NCI-H524 treated with DMSO at 0.1 percent for 48 hours (cell line): ENCODE data around the gene CKLF.
"Not testable (repeated sequence)": the region's sequence is repeated elsewhere in the genome, so short reads cannot be mapped to it uniquely, and the experiment has no call there.

Experiments
- DNase-seq: peaks from one replicate; lab custom pipeline; 2025; lab: John Stamatoyannopoulos, UW

The CKLF gene

GRCh38 chr16:66569131-66569530, 16.8 kb downstream of the CKLF start:
- DNase-seq, result no peak

GRCh38 chr16:66569827-66570405, 17.5 kb downstream of the CKLF start:
- no peak for DNase-seq

- DNase-seq, result no peak
These were observed 20.0 kb downstream of the CKLF start for GRCh38 chr16:66572356-66572755.

- DNase-seq, result no peak
These were observed 21.7 kb downstream of the CKLF start for GRCh38 chr16:66574081-66574480.

- DNase-seq, result no peak
These were observed 22.2 kb downstream of the CKLF start for GRCh38 chr16:66574531-66574930.

- no peak for DNase-seq
These were observed 22.7 kb downstream of the CKLF start for GRCh38 chr16:66575060-66575459.

- DNase-seq, result no peak
These were observed 23.9 kb downstream of the CKLF start for GRCh38 chr16:66576296-66576695.

GRCh38 chr16:66578651-66579531, 26.5 kb downstream of the CKLF start, which contains the start of gene CMTM2:
Gene CMTM2, plus strand, starts transcription at chr16:66579463. Its CDS starts 145 bp downstream, at chr16:66579608.
- DNase-seq, result no peak

GRCh38 chr16:66580605-66581209, 28.3 kb downstream of the CKLF start:
- peak; percentile 25 for DNase-seq

GRCh38 chr16:66581246-66581952, 29.0 kb downstream of the CKLF start:
- no peak for DNase-seq

- no peak for DNase-seq
These were observed 33.3 kb downstream of the CKLF start for GRCh38 chr16:66585481-66586239.

GRCh38 chr16:66587881-66588600, 35.7 kb downstream of the CKLF start:
- DNase-seq, result no peak

GRCh38 chr16:66588981-66589713, 36.8 kb downstream of the CKLF start:
- DNase-seq, result no peak

- DNase-seq, result no peak
These were observed 37.9 kb downstream of the CKLF start for GRCh38 chr16:66590322-66590721.

GRCh38 chr16:66591018-66591417, 38.6 kb downstream of the CKLF start:
- no peak for DNase-seq

GRCh38 chr16:66592241-66592640, 39.9 kb downstream of the CKLF start:
- no peak for DNase-seq

GRCh38 chr16:66592814-66593213, 40.4 kb downstream of the CKLF start:
- DNase-seq, result no peak

GRCh38 chr16:66594739-66595138, 42.4 kb downstream of the CKLF start:
- no peak for DNase-seq

- DNase-seq, result not testable (repeated sequence)
These were observed 44.2 kb downstream of the CKLF start for GRCh38 chr16:66596559-66596958.
